SU-DHL-6 (cell line): ENCODE results near the gene DTWD1.

ENCODE experiments used
- CTCF ChIP-seq: fragments of 200-600 bp; sonication (generic); IDR thresholded peaks from one replicate; pipeline ENCODE4 v1.5.1; 2017; ENCODE audit warnings: antibody characterized with exemption, mild to moderate bottlenecking, low read length, moderate library complexity; ENCODE audit not compliant: insufficient read depth, poor library complexity, severe bottlenecking
- EZH2phosphoT487 ChIP-seq: fragments of 200-600 bp; sonication (generic), shearing (Covaris generic); conservative IDR thresholded peaks from 2 replicates; pipeline ENCODE4 v1.6.1; 2018; ENCODE audit warnings: mild to moderate bottlenecking, antibody characterized with exemption, low read length, moderate library complexity, mixed read lengths

GRCh38 chr15:49645277-49645676, 24.4 kb downstream of the DTWD1 start:
- TF ChIP-seq CTCF (no peak), EZH2phosphoT487 (no peak)
